ENCODE results near the gene NOC4L.

DNA sequence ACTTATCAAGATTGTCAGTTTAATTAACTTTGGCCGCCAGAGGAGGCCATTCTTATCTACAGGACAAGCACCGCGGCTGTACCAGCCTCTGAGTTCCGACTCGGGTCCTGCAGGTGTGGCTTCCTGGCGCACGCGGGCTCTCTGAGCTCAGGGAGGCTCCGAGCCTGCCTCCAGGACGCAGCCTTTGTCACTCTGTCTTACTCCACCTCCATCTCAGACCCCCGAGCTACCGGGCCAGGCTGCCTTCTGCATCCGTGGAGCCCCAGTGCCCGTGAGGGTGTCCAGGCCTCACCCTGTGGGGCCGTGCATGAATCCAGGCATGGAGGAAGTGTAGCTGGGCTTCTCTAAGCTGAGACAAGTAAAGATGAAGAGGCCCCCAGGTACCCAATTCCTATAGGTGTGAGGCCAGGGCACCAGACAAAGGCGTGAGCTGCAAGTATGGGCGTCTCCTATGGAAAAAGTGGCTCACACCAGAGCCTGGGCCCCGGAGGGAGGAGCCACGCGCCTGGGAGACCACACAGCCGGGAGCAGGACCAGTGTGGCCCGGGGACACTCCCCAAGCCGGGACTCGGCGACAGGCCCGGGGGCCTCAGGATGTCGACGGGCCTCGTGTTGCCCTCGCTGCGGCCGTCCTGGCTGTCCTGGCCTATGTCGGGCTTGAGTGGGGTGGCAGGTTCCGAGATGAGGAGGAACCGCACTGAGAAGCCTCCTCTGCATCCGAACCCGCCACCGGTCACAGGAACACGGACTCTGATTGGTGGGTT is 42.8 kb downstream of the NOC4L start:
- TF ChIP-seq CTBP1 (IDR thresholded peaks at IDR 0.05; ENCODE audit: borderline replicate concordance) (no peak), FOXK2 (IDR thresholded peaks at IDR 0.05) (no peak)
